Measurements from ENCODE around the gene FBXO41.
"Not testable (repeated sequence)": the region's sequence is repeated elsewhere in the genome, so short reads cannot be mapped to it uniquely, and the experiment has no call there.

FBXO41 gene

DNA sequence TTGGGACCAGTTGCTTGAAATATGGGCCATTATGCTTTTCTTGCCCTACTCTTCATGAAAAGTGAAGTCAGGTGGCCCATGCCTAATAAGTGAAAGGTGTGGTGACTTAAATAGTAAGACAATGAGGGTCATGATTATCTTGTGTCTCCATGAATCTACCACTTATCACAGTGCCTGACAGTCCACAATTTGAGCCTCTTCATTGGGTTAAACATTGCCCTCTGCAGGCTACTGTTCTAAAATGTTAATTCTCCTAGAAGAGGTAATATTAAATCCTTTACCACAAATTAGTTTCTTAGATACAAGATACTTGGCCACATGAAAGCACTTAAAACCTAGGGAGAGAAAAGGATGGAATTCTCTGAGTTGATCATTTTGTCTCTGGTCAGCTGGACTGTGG is 5.0 kb upstream of the FBXO41 start:
- no peak for DNase-seq

DNA sequence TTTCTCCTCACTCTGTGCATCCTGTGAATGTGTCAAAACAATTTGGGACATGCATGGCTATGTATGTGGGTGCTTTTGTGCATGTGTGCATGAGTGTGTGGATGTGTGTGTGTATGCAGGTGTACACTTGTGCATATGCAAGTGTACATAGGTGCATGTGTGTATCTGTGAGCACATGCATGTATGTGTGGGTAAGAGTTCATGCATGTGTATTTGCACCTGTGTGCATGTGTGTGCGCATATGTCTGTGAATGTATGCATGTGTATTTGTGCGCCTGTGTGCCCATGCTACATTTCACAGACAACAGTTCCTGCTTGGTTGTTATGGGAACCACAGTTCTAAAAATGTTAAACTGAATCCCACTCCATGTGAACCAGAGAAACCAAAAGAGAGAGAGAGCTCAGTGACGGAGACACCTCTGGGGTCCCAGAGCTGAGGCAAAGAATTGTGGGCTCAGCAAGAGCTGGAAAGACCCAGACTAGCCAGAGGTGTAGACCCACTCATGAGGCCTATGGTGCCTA is 1.9 kb upstream of the FBXO41 start:
- no peak for DNase-seq

DNA sequence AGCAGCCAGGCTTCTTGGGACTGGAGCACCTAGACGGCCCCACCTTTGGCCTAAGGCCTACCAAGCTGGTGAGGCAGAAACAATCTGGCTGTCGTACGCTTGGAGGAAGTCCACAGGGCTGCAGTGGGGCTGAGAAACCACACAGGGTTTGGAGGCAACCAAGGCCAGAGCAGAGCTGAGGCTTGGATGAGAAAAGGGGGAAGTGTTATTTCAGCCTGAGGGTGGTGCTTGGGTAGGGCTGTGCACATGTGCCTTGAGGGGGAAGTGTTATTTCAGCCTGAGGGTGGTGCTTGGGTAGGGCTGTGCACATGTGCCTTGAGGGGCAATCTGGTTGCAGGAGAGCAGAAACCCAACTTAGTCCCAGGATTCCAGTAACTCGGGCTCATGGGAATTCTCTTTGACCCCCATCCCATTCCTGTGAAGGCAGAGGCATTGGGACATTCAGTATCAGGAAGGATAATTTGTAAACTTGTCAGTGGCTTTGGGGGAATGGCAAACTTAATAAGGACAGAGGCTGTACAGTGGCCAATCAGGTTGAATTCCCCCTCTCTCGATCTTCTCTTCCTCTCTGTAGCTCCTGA is 971 bp upstream of the FBXO41 start:
- DNase-seq = peak; percentile 91

DNA sequence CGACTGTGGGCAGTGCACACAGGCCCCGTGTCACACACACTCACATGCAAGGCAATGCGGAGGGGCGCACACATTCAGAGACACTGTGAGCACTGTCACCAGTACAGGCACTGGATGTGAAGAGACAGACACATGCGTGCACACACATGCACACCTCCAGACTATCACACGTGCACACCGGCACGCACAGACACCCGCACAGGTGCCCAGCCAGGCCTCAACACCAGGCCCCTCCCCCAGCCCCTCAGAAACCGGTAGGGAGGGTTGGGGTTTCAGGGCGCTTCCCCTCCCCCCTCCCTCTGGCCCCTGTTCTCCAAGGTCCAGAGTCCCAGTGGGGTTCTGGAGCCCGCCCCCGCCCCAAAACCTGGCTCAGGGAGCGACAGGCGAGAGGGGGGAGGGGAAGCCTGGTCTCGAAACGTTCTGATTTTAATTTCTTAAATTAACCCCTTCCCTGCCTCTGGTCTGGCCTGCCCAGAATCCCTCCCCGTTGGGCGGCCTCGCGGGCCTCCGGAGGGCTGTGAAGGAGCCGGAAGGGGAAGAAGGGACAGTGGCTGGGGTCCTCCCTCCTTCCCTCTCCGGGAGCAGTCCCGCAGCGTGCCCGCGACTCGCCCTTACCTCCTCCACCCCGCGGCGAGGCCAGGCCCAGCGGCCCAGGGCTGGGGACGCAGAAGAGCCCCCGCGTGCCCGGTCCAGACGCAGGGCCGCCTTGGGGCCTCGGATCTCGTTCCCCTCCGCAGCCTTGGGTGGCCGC is 558 bp downstream of the FBXO41 start:
- no peak for DNase-seq

DNA sequence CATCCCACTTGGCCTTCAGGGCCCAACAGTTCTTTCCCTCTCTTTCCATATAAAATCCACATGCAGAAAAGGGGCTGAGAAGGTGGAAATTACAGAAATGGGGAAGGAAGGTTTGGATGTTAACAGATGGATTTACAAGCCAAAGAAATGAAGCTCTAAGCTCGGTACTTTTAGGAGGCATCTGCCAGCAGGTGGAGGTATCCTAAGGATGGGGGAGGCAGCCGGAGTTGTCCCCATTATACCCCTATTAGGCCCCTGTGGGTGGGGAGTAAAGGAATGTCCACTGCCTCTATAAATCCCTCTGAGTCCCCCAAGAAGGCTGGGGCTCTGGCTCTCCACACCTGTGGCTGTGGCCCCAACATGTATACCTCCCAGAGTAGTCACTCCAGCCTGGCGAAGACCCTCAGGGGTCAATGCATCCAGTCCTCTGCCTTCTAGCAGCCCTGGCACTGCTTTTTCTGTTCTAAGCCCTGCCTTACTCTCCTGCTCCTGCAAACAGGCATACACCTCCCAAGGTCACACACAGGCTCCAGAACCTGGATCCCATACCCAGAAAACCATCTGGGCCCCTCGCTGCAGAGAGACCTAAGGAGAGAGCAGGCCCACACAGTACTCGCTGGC is 1.2 kb downstream of the FBXO41 start:
- no peak for DNase-seq

DNA sequence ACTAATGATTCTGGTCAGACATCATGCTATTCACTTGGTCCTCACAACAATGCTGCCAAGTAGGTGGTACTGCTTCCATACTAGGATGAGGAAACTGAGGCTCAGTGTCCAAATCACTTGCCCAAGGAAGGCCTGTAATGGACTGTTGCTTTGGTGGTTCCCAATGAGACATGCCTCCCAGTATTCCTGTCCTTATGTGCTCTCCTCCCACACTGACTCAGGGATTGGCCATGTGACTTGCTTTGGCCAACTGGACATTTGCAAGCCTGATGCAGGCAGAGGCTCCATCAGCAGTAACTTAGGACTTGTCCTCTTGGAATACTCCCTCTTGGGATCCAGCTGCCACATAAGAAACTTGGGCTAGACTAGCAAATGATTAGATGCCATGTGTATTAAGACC is 3.0 kb downstream of the FBXO41 start:
- DNase-seq = no peak

DNA sequence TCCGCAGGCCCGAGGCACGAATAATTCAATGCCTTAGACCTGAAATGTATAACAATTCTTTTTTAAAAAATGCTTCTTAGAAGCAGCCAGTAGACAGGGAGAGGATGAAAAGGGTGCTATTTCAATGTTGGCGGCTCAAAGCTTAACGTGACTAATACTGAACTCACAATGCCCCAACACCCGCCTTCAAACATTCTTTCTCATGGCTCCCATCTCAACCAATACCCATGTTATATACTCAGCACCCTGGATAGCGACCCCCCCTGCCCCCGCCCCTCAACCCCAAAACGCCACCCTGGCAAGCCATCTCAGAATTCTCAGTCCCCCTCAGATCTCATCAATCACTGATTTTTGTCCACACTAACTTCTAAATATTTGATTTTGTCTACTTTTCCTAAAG is 4.4 kb downstream of the FBXO41 start:
- no peak for DNase-seq

DNA sequence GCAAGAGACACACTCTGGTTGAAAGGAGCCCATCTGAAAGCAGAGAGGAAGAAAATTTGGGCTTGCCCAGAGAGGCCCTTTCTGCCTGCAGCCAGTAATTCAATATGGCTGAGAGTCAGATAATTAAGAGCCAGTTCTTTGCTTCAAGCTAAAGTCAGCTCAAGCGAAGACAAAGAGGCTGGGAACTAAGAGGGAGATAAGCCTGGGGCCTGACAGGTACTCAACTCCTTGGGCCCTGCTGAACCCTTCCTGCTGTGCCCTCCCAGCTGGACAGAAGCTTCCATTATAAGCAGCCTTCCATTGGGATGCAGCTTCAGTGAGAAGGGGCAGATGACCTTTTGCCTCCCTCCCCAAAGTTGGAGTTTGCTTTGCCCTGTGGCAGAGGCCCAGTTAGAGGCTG is 12.0 kb downstream of the FBXO41 start:
- no peak for DNase-seq

DNA sequence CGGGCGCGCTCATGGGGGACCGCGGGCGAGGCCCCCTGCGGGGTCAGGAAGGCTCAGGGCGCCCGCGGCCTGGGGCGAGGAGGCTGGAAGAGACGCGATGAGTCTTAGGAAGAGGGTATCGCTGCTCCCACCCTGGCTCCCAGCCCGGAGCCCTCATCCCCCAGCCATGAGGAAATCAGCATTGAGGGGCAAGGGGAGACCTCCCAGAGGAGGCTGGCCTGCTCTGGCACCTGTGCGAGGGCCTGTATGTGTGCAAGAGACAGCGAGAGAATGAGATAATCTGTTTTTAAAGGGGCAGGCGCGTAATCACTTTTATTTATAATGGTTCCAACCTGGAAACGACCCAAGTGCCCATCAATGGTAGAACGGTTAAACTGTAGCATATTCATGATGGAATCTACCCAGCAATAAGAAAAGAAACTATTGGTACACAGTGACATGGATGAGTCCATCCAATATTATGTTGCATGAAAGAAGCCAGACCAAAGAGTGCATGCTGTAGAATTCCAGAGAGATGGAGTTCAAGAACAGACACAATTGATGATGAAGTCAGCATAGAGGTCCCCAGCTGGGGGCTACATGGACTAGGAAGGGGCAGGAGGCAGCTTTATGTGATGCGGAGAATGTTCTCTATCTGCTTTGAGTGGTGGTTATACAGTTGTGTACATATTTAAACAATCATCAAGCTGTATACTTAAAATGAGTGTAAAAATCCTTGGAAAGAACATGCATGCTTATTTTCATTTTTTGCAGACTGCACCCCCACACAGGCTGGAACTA is 14.4 kb downstream of the FBXO41 start:
- no peak for DNase-seq

DNA sequence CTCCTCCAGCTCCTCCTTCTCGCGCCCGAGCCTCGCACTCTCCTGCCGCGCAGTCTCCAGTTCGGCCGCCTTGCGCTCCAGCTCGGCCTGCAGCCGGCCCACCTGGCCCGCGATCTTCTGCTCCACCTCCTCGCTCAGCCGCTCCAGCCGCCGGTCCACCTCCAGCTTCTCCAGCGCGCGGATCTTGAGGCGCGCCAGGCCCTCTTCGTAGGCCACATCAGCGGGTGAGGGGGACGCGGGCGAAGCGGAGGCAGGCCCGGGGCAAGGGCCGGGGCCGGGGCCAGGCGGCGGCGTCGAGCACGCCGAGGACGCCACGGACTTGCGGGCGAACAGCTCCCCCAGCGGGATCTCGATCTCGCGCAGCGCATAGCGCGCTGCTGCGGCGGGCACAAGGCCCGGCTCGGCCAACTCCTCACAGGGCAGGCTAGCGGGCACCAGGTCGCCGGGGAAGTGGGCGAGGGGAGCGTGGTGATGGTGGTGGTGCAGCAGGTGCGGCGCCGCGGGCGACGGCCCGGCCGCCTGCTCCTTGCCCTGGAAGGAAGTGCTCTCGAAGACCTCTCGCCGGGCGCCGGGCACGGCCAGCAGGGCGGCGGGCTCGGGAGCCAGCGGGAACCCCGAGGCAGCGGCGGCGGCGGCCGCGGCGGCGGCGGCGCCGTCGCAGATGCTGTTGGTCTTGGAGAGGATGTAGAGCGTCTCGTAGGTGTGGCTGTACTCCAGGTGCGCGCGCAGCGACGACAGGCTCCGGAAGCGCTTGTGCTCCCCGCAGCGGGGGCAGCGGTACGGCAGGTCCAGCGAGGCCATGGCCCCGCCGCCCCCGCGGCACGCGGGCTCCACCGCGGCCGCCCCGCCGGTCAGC is 15.2 kb downstream of the FBXO41 start:
- DNase-seq = no peak

DNA sequence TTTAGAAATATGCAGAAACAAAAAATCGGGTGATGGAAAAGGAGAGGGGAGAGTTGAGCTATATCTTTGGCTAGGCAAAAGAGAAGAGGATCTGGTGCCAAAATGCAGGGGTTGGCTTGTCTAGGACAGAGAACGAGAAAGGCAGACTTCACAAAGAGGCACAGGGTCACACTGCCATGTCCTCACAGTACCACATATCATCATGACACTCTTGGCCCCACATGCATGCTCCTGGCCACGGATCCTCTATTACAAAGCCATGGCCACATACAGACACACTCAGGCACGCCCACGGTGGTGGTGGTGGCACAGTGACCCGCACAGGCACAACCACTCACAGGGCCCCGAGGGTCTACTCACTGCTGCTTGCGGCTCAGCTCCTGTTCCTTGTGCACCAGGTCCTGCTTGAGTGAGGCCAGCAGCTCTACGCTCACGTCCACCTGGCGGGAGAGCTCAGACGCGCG is 15.9 kb downstream of the FBXO41 start:
- no peak for DNase-seq

DNA sequence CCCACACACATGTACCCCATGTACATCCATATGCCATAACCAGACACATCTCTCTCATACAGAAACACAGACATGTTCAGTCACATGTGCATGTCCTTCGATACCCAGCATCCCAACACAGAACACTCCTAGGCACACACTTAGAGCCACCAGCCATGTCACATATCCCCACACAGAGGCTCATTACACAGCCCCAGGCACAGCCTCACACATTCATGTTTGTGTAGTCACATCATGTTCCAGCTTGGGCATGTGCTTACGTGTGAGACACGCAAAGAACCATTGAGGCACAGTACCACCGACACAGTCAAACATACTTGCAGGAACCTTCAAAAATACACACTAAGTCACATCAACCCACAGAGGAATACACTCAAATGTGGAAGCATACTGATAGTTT is 17.3 kb downstream of the FBXO41 start:
- no peak for DNase-seq

DNA sequence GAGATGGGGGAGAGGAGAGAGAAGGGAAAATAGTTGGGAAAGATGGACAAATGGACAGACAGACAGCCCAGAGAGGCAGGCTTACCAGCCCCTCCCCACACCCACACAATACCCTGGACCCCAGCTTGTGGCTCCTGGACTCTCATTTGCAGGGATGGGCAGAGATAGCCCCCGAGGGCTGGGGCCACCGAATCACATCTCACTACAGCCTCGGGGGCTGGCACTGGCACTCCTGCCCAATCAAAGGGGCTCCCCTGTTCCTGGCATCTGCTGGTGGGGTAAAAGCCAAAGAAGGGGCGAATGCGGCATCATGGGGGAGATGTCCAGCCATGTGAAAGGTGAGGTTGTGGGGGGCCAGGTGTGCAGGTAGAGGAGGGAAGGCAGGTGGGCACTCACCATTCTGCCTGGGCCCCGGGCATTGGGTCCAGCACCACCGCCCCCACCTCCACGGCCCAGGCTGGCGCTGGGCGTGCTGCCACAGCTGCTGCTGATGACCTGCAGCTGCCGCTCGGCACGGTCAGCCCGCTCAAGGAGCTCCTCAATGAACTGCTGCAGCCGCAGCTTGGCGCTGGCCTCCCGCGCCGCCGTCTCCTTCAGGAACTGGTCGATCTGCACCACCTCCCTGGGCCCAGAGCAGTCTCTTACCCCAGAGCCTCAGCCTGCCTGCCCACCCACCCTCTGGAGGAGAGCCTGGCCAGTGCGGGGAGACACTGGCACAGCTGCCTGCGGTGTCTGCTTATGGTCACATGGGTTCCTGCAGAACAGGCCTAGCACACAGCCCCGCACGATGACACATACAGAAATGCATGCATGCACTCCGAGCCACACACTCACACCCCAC is 18.0 kb downstream of the FBXO41 start:
- no peak for DNase-seq

DNA sequence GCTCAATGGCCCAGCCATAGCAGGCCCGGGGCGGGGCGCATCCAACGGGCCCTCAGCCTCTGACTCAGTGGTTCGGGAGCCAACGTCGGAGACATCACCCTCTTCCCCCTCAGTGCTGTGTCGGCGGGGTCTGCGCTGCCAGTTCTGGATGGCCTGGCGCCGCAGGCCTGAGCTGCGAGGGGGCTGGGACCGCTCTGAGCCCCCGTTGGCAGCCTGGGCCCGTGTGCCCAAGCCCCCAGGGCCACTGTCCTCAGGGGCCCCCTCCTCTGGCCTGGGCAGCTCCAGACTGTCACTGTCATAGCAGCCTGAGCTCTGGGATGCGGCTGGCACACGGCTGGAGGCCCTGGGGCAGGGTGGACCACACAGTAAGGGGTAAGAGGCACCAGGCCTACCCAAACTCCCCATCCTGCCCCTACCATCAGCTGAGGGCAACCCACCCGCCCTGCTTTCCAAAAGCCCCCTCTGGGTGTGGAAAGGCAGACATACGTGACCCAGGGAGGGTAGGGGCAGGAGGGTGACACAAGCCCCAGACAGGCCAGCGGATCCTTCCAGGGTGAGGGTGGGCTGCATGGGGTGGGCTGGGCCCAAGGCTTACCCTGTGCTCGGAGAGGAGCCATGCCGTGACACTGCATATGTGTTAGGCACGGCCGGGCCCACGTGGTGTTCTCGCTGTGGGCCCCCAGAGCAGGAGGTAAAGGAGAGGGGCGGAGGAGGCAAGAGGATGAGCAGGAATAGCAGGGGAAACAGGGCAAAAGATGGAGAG is 18.8 kb downstream of the FBXO41 start:
- no peak for DNase-seq

DNA sequence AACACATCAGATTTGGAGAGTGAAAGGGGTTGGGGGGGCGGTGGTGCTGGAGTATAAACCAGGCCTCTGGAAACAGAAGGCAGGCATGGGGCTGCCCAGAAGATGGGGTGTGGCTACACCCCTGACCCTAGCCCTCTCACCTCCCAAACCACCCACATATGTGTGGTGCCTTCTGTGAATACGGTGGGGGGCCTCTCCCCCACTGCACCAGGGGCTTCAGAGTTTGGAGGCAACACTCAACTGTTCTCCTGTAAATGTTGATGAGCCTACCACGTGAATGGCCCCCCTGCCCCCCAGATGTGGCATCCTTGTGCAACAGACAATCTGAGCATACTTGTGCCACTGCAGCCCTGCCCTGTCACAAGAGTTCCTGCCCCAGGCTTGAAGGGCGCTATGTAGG is 19.5 kb downstream of the FBXO41 start:
- no peak for DNase-seq

DNA sequence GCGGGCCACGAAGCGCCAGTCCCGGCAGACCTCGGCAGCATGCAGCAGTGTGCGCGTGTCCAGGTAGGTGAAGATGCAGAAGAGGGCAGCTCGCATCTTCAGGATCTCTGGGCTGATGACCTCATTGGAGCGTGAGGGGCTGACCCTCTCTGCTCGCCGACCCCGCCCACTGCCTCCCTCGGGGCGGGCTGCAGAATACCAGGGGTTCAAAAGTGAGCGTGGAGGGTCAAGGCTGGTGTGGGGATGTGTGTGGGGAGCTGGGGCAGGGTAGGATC is 20.0 kb downstream of the FBXO41 start:
- no peak for DNase-seq

DNA sequence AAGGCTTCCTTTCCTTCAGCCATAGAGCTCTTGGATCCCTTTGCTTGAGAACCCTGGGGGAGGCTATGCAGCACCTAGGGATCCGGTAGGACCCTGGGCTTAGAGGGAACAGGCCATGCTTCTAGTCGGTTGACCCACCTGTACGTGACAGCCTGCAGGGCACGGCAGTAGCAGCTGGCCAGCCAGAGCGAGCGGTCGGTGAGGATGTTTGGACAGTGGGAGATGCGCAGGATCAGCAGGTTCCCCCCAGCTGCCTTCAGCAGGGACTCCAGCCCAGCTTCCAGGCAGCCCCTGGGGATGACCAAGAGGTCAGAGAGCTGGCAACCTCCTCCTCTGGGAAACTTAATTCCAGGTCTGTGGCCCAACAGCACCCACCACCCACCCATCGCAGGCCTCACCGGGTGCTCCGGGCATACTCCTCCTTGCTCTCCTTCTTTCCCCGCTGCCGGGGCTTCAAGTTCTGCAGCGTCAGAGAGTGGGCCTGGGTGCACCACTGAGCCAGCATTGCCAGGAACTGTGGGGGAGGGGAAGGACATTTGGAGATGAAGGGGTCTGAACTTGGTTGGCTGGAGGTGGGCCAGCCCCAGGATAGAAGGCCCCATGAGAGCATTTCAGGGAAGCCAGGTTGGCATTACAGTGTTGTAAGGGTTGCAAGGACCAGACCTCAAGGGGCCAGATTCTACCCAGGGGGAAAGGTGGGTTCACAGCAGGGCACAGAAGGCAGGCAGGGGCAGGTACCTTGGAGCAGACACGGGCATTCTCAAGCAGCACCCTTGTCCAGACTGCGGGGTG is 20.5 kb downstream of the FBXO41 start:
- DNase-seq = no peak

DNA sequence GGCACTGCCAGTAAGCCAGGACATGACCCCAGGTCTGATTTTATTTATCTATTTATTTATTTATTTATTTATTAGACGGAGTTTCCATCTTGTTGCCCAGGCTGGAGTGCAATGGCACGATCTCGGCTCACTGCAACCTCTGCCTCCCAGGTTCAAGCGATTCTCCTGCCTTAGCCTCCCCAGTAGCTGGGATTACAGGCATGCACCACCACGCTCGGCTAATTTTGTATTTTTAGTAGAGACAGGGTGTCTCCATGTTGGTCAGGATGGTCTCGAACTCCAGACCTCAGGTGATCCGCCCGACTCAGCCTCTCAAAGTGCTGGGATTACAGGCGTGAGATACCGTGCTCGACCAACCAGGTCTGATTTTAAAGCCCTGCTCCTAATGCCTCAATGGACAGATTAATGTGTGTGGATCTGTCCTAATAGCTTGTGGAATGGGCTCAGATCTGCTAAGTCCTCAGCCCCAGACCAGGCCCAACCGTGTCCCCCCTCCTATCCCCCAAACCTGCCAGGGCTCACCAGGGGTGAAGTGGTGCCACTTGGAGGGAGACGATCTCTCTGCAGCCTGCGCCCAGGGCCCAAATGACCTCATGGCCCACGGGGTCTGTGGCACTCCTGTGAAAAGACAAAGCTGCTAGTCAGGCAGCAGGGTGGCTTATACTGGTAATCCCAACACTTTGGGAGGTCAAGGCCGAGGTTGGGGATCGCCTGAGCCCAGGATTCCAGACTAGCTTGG is 21.4 kb downstream of the FBXO41 start:
- DNase-seq = not testable (repeated sequence)

DNA sequence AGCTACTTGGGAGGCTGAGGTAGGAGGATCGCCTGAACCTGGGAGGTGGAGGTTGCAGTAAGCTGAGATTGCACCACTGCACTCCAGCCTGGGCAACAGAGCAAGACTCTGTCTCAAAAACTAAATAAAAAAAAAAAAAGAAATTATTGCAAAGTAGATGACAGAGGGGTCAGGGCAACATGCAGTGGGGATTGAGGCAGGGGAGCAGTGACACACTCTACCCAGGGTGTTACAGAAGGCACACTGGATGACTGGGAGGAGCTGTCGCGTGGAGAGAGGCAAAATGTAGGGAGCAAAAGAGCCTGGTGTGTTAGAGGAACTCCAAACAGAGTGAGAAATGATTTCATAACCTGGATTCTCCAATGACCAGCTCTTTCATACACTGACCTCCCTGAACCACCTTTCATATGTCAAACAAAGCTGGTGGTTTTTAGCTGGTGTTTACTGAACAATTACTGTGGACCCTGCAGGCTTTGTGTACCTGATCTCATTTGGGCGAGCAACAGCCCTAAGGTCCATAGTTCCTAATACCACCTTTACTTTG is 22.1 kb downstream of the FBXO41 start:
- no peak for DNase-seq

All from SIG-M5 (cell line).